ENCODE measurements around the gene GRIK2.

GRCh38 chr6:101454106-101454676, 60.7 kb downstream of the GRIK2 start:
- TF ChIP-seq CTCF (IDR thresholded peaks at IDR 0.05) (no peak), ZFX (IDR thresholded peaks at IDR 0.05; ENCODE audit: borderline replicate concordance) (no peak)
